K562 (cell line): ENCODE measurements around the gene MTFR2. TPM values are rescaled to one million over a fixed set of nuclear protein-coding genes. Genes with fewer than 3 reads are reported as not detected.

Source experiments
- ATF7 ChIP-seq: fragments of 450-650 bp; IDR thresholded peaks from 2 replicates; pipeline ENCODE4 v1.7.1; 2014; ENCODE audit warnings: mild to moderate bottlenecking, moderate library complexity
- BCOR ChIP-seq: fragments of 450-650 bp; IDR thresholded peaks from 2 replicates; pipeline ENCODE4 v1.6.1; 2016
- BRD4 ChIP-seq: fragments of 200-600 bp; sonication (generic); IDR thresholded peaks from 2 replicates; pipeline ENCODE4 v1.6.1; 2017; ENCODE audit warnings: inconsistent platforms
- BRD9 ChIP-seq: fragments of 450-650 bp; IDR thresholded peaks from 2 replicates; pipeline ENCODE4 v1.6.1; 2018; ENCODE audit warnings: low read depth; ENCODE audit not compliant: partially characterized antibody
- CCNT2 ChIP-seq: IDR thresholded peaks from 2 replicates; pipeline ENCODE4 v1.6.1; 2011; ENCODE audit warnings: borderline replicate concordance, low read depth, mild to moderate bottlenecking, moderate library complexity, mixed read lengths, low read length; ENCODE audit not compliant: insufficient read length; ENCODE audit errors: extremely low read depth
- E2F4 ChIP-seq: sonication (generic); formaldehyde crosslinking; IDR thresholded peaks from 2 replicates; pipeline ENCODE4 v1.8.0; 2022; ENCODE audit warnings: mild to moderate bottlenecking, low read depth, missing genetic modification reagents
- E2F5 ChIP-seq: sonication (generic); formaldehyde crosslinking; IDR thresholded peaks from 2 replicates; pipeline ENCODE4 v1.8.0; 2022; ENCODE audit warnings: mild to moderate bottlenecking, missing genetic modification reagents
- ELK1 ChIP-seq: sonication (generic); formaldehyde crosslinking; IDR thresholded peaks from 2 replicates; pipeline ENCODE4 v1.8.1; 2022; ENCODE audit warnings: missing genetic modification reagents
- HEY1 ChIP-seq: fragments of 250-450 bp; sonication (Bioruptor Pico); IDR thresholded peaks from 2 replicates; pipeline ENCODE4 v1.5.0; 2020; ENCODE audit warnings: mild to moderate bottlenecking, moderate library complexity, borderline replicate concordance
- MCM5 ChIP-seq: fragments of 450-650 bp; IDR thresholded peaks from 2 replicates; pipeline ENCODE4 v1.6.1; 2016; ENCODE audit warnings: low read depth
- MTA2 ChIP-seq: fragments of 450-650 bp; IDR thresholded peaks from 2 replicates; pipeline ENCODE4 v1.6.1; 2016; ENCODE audit warnings: low read depth
- NFATC3 ChIP-seq: fragments of 450-650 bp; IDR thresholded peaks from 2 replicates; pipeline ENCODE4 v1.6.1; 2017; ENCODE audit warnings: mild to moderate bottlenecking
- NONO ChIP-seq, 2 experiments: fragments of 200-400 bp in 1 of 2; fragments of 450-650 bp in 1 of 2; formaldehyde crosslinking in 1 of 2; IDR thresholded peaks; 2 replicates each; pipeline ENCODE4 v1.6.1; 2017; ENCODE audit warnings: low read depth in 2 of 2, mild to moderate bottlenecking in 2 of 2, moderate library complexity in 2 of 2, low read length in 1 of 2
- SLC30A9 ChIP-seq: fragments of 250-450 bp; sonication (Bioruptor Pico); IDR thresholded peaks from 2 replicates; pipeline ENCODE4 v1.8.0; 2022; ENCODE audit warnings: mild to moderate bottlenecking, moderate library complexity
- SNIP1 ChIP-seq: fragments of 450-650 bp; IDR thresholded peaks from 2 replicates; pipeline ENCODE4 v1.7.1; 2017; ENCODE audit warnings: low read depth, mild to moderate bottlenecking
- SRF ChIP-seq, 2 experiments: fragments of 250-450, 450-650 bp in 1 of 2; sonication (Bioruptor Pico) in 1 of 2; sonication (generic) in 1 of 2; formaldehyde crosslinking; IDR thresholded peaks; 2 replicates each; pipeline versions ENCODE4 v1.5.0 to v1.5.1; 2020 to 2022; ENCODE audit warnings: mild to moderate bottlenecking in 1 of 2, missing genetic modification reagents in 1 of 2
- SRSF7 ChIP-seq: fragments of 200-400 bp; formaldehyde crosslinking; optimal IDR thresholded peaks from 2 replicates; pipeline ENCODE3; 2017; ENCODE audit warnings: mild to moderate bottlenecking, low read depth, low read length
- TFE3 ChIP-seq: fragments of 450-650 bp; formaldehyde crosslinking; IDR thresholded peaks from 2 replicates; pipeline ENCODE4 v1.4.0; 2020; ENCODE audit warnings: mild to moderate bottlenecking, mixed read lengths
- THAP7 ChIP-seq: fragments of 250-450 bp; sonication (Bioruptor Pico); IDR thresholded peaks from 2 replicates; pipeline ENCODE4 v1.5.0; 2021
- ZBTB17 ChIP-seq: fragments of 450-650 bp; formaldehyde crosslinking; IDR thresholded peaks from 2 replicates; pipeline ENCODE4 v1.4.0; 2020; ENCODE audit warnings: mild to moderate bottlenecking
- ZNF507 ChIP-seq: conservative IDR thresholded peaks from 2 replicates; pipeline ENCODE4 v1.6.1; 2017; ENCODE audit warnings: missing genetic modification characterization, missing compliant biosample characterization
- ZNF57 ChIP-seq: fragments of 450-650 bp; formaldehyde crosslinking; IDR thresholded peaks from 2 replicates; pipeline ENCODE4 v1.4.0; 2020; ENCODE audit warnings: mild to moderate bottlenecking, moderate library complexity
- ZNF764 ChIP-seq: fragments of 250-450 bp; sonication (Bioruptor Pico); IDR thresholded peaks from 2 replicates; pipeline ENCODE4 v1.4.0; 2020; ENCODE audit warnings: low read depth, mild to moderate bottlenecking, moderate library complexity
- polyA plus RNA-seq, 8 experiments: library from polyadenylated mRNA; depleted of rRNA in 4 of 8; stranded (reverse) in 5 of 8; unstranded in 3 of 8; fragments of >200 nt; fragmentation: Nextera tagmentation in 2 of 8; fragmentation: Illumina TruSeq in 1 of 8; extraction: Ambion mirVana in 2 of 8; extraction: Trizol in 1 of 8; gene quantifications; 2 replicates each; pipeline versions ENCODE4 v1.2.1 to v1.2.3, GENCODE V29; 2011 to 2014; ENCODE audit warnings: inconsistent platforms in 1 of 8, missing spikeins in 1 of 8
- total RNA-seq, 7 experiments: library from RNA; depleted of rRNA in 6 of 7; stranded (reverse); fragments of >200 nt in 6 of 7; fragmentation: Illumina TruSeq in 2 of 7; extraction: Trizol in 2 of 7; gene quantifications; 2 replicates each; pipeline versions ENCODE4 v1.2.1 to v1.2.3, GENCODE V29; 2011 to 2021; ENCODE audit warnings: low replicate concordance in 1 of 7

MTFR2 gene
- total and polyA plus RNA-seq, 9 of the 15 experiments (the other 6 are each of a cell fraction or from before 2014, with no cell fraction given): 10.1 to 63.3 (median 45.9) TPM

DNA sequence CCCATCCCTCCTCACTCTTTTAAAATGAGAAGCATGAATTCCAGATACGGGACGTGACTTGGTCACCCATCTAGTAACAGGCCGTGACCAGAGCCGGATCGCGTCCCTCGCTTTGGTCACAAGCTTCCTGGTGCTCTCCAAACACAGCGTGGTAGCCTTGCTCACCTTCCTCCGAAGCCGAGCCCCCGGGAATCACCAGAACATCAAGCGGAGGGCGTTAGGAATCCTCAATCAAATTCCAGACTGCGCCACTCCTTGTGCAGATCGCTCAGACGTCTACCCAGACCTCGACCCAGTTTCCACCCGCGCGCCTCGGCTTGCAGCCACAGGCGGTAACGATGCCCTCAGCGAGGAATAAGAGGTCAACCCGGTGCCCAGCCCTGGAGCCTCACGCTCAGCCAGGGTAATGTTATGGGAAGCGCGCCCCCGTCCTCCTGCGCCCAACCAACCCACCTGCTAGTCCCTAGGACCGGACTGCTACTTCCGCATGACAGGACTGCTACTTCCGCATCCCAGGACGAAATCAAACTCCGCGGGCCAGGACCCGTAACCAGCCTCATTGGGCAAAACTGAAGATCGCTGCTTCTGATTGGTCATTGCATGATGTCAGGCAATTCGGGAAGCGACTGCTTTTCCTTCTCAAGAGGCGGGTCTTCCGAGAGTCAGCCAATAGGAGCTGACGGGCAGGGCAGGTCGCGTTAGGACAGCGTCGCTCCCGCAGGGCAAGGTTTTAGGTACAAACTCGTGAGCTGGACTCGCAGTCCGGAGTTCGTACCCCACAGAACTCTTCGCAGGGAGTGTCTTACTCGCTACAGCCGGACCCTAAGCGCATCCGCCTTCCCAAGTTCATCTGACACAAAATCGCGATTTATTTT, at the start of gene MTFR2 (continued):
- TF ChIP-seq ZNF764 (CRISPR knock-in tag): no peak
- TF ChIP-seq SNIP1: no peak
- TF ChIP-seq HEY1 (CRISPR knock-in tag): no peak
- TF ChIP-seq TFE3: no peak
- TF ChIP-seq E2F5 (CRISPR knock-in tag): peak; percentile 82
- peak; percentile 37 for TF ChIP-seq CCNT2
- TF ChIP-seq NFATC3: no peak
- peak; percentile 99 for TF ChIP-seq ZBTB17
- no peak for TF ChIP-seq BRD9
- peak; percentile 100 for TF ChIP-seq E2F4 (CRISPR knock-in tag)
- no peak for TF ChIP-seq ELK1 (CRISPR knock-in tag)
- TF ChIP-seq BCOR: 0 out of 2 replicates have a peak, but pooled peaks have one; percentile 21
- peak; percentile 95 for TF ChIP-seq ATF7
- TF ChIP-seq SLC30A9 (CRISPR knock-in tag): no peak
- no peak for TF ChIP-seq MTA2
- no peak for TF ChIP-seq ZNF507
- 0 out of 2 replicates have a peak, but pooled peaks have one; percentile 45 for TF ChIP-seq THAP7 (CRISPR knock-in tag)
- no peak for TF ChIP-seq MCM5
- TF ChIP-seq NONO (IDR thresholded peaks at IDR 0.05; ENCODE audit: low read depth in 2 of 2, low read length in 1 of 2): peak in 1 of 2 experiments; percentile 16; a peak in 2 of 4 replicates
- TF ChIP-seq BRD4: 0 out of 2 replicates have a peak, but pooled peaks have one; percentile 50
- no peak for TF ChIP-seq SRSF7
- TF ChIP-seq SRF (CRISPR knock-in tag; IDR thresholded peaks at IDR 0.05): no peak; a peak in 1 of 4 replicates
- no peak for TF ChIP-seq ZNF57 (CRISPR knock-in tag)
